Mesothelial cell of epicardium (in vitro differentiated cells): ENCODE results near the gene LRP2BP. TPM values are rescaled to one million over a fixed set of nuclear protein-coding genes. Genes with fewer than 3 reads are reported as not detected.

Source experiments
- DNase-seq, 2 experiments: peaks; one replicate each; pipeline ENCODE4 v3.0.0; 2021; ENCODE audit warnings: low spot score in 2 of 2; ENCODE audit not compliant: unreplicated experiment in 2 of 2
- H3K27ac Mint-ChIP-seq: 2 replicates; pipeline ENCODE4 v1.8.0; 2021; ENCODE audit warnings: mixed read lengths
- H3K27me3 Mint-ChIP-seq: 2 replicates; pipeline ENCODE4 v1.8.0; 2021; ENCODE audit warnings: low read depth, mixed read lengths
- H3K36me3 Mint-ChIP-seq: 2 replicates; pipeline ENCODE4 v1.8.0; 2021; ENCODE audit warnings: mixed read lengths
- H3K4me1 Mint-ChIP-seq: 2 replicates; pipeline ENCODE4 v1.8.0; 2021; ENCODE audit warnings: mixed read lengths
- H3K4me3 Mint-ChIP-seq: 2 replicates; pipeline ENCODE4 v1.8.0; 2021; ENCODE audit warnings: mild to moderate bottlenecking, moderate library complexity, mixed read lengths
- H3K9me3 Mint-ChIP-seq: 2 replicates; pipeline ENCODE4 v1.8.0; 2021; ENCODE audit warnings: mixed read lengths
- total RNA-seq: library from RNA; stranded (reverse); gene quantifications from 3 replicates; pipeline ENCODE4 v1.2.1, GENCODE V29; 2021
- TF ChIP-seq, protein P1 (sequence below): fragments of 200-600 bp; sonication (generic); IDR thresholded peaks from one replicate; pipeline ENCODE4 v1.5.0; 2021; ENCODE audit warnings: antibody characterized with exemption; ENCODE audit not compliant: unreplicated experiment

The LRP2BP gene
- total RNA-seq, result 1.4 to 1.9 TPM (median 1.6 TPM) in 3 replicates

DNA sequence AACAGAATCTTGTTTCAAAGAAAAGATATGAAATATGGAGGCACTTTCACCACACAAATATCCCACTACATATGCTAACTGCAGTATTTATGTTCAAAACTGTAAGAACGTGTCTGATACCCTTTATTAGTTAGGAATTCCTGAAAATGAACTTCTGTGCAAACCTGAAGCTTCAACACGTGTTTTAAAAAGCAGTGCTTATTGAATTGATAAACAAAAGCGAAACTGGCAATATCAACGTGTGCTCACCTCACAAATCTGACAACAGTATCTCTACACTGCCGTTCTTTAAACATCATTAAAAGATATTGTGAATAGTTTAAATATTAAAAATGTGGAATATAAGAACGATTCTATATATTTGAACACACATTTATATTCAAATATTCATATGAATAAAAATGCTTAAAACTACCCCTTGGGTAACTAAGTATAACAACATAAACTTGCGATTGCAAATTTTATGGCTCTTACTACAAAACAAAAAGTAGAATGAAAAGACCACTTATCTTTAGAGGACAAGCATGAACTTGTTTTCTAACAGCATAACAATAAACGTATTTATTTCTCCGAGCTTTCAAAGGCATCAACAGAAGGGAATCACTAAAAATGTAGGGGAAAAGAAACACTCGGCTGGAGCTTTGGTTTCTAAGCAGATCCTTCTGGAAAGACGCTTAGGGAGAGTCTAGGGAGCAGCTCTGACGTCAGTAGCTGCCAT, at the start of gene LRP2BP:
TSS of gene LRP2BP (minus strand) at position 687 of the 718 bp plus-strand sequence. CDS start 17,738 bp downstream, outside the sequence.
- peaks cover 11% of the 10 kb centered on the region for H3K36me3 Mint-ChIP-seq
- H3K9me3 Mint-ChIP-seq, result peaks cover 9% of the 10 kb centered on the region
- TF ChIP-seq, protein P1, sequence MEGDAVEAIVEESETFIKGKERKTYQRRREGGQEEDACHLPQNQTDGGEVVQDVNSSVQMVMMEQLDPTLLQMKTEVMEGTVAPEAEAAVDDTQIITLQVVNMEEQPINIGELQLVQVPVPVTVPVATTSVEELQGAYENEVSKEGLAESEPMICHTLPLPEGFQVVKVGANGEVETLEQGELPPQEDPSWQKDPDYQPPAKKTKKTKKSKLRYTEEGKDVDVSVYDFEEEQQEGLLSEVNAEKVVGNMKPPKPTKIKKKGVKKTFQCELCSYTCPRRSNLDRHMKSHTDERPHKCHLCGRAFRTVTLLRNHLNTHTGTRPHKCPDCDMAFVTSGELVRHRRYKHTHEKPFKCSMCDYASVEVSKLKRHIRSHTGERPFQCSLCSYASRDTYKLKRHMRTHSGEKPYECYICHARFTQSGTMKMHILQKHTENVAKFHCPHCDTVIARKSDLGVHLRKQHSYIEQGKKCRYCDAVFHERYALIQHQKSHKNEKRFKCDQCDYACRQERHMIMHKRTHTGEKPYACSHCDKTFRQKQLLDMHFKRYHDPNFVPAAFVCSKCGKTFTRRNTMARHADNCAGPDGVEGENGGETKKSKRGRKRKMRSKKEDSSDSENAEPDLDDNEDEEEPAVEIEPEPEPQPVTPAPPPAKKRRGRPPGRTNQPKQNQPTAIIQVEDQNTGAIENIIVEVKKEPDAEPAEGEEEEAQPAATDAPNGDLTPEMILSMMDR, result no peak
- H3K4me3 Mint-ChIP-seq, result peak within 1 kb of the TSS; percentile 81
- no peak for DNase-seq
- peak within 1 kb of the TSS; percentile 96 for H3K27ac Mint-ChIP-seq
- no peaks in the 10 kb centered on the region for H3K27me3 Mint-ChIP-seq
- H3K4me1 Mint-ChIP-seq, result peaks cover 27% of the 10 kb centered on the region

DNA sequence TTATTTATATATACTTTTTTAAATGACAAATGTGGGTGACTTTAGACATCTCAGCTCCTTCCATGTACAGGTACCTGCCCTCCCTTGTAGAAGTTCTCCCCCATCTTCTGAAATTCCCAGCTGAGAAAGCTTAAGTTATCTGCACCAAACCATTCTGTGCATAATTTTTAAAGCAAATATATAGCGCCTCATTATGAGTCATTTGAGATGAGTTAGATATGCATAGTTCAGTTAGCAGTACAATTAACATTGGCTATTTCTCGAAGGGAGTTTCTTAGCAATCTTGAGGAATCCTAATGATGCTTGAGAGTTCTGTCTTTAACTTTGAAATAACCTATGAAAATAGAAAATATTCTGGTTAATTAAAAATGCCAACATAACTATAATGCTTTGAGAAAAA, 49.5 kb upstream of the LRP2BP start:
- H3K4me3 Mint-ChIP-seq, result no peak overlapping the region
- H3K27ac Mint-ChIP-seq, result no peak overlapping the region
- TF ChIP-seq, protein P1, result no peak
- H3K27me3 Mint-ChIP-seq, result no peaks in the 10 kb centered on the region
- DNase-seq, result no peak
- no peaks in the 10 kb centered on the region for H3K4me1 Mint-ChIP-seq
- no peaks in the 10 kb centered on the region for H3K9me3 Mint-ChIP-seq
- H3K36me3 Mint-ChIP-seq, result no peaks in the 10 kb centered on the region

DNA sequence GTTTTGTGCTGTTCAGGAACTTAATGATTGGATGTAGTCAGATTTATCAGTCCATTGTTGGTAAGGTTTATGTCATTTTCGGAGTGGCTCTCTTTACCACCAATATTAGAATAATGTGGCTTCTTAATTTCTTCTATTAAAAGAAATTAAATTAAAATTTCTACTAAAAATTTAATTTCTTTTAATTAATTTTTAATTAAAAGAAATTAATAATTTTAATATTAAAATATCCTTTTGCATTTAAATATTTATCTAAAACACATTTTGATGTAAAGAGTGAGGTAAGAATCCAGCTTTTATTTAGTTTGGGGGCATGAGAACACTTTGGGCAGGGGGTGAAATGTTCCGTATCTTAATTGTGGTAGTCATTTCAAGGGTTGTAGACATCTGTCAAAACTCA, 45.8 kb upstream of the LRP2BP start:
- Mint-ChIP-seq H3K4me3 (no peak overlapping the region), H3K9me3 (no peaks in the 10 kb centered on the region), H3K36me3 (no peaks in the 10 kb centered on the region), H3K4me1 (no peaks in the 10 kb centered on the region), H3K27me3 (no peaks in the 10 kb centered on the region), H3K27ac (no peak overlapping the region)
- no peak for DNase-seq
- TF ChIP-seq, protein P1, result no peak

DNA sequence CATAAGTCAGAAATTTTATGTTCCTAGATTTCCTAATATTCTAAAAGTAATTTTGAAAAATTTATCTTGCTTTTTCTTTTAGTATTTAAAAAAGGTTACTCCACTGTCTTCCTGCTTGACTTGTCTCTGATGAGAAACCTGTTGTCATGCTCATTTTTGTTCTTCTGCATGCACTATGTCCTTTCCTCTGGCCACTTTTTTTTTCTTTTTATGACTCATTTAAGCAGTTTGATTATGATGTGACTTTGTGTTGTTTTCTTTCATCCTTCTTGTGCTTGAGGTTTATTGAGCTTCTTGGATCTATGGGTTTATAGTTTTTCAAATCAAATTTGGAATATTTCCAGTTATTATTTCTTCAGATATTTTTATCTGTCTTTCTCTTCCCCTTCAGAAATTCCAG, 42.1 kb upstream of the LRP2BP start:
- no peak overlapping the region for H3K27ac Mint-ChIP-seq
- H3K9me3 Mint-ChIP-seq, result no peaks in the 10 kb centered on the region
- H3K36me3 Mint-ChIP-seq, result no peaks in the 10 kb centered on the region
- no peaks in the 10 kb centered on the region for H3K27me3 Mint-ChIP-seq
- TF ChIP-seq, protein P1, result no peak
- H3K4me3 Mint-ChIP-seq, result no peak overlapping the region
- no peak for DNase-seq
- no peaks in the 10 kb centered on the region for H3K4me1 Mint-ChIP-seq

DNA sequence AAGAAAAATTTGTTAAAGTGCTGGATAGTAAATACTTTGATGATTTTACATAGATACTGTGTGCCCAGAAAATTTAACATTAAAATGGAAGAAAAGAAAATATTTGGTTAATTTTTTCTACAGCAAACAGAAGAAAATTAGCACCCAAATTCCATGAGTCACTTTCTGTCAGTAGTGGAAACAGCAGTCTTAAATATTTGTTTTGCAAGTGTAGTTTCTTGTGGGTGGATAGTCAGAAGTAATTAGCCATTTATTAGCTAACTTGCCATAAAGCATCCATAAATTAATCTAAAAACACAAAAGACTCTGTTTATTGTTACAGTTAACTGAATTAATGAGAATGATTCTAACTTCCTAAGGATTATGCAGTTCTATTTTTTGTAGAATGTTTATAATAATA, 39.7 kb upstream of the LRP2BP start:
- no peak for DNase-seq
- Mint-ChIP-seq H3K9me3 (no peaks in the 10 kb centered on the region), H3K27ac (no peak overlapping the region), H3K4me1 (no peaks in the 10 kb centered on the region), H3K36me3 (no peaks in the 10 kb centered on the region), H3K4me3 (no peak overlapping the region), H3K27me3 (no peaks in the 10 kb centered on the region)
- TF ChIP-seq, protein P1, result no peak

DNA sequence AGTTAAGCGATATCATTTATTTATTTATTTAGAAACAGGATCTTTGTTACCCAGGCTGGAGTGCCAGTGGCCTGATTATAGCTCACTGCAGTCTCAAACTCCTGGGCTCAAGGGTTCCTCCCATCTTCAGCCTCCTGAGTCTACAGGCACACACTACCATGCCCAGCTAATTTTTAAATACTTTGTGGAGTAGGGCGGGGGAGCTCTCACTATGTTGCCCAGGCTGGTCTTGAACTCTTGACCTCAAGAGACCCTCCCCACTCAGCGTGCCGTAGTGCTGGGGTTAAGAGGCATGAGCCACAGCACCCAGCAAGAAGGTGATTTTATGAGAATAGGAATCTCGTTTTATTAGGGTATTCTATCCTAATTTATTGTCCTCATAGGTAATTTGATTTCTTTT, 33.9 kb upstream of the LRP2BP start:
- H3K27me3 Mint-ChIP-seq, result no peaks in the 10 kb centered on the region
- H3K4me1 Mint-ChIP-seq, result peaks cover 6% of the 10 kb centered on the region
- no peak for DNase-seq
- no peak overlapping the region for H3K4me3 Mint-ChIP-seq
- H3K27ac Mint-ChIP-seq, result no peak overlapping the region
- H3K36me3 Mint-ChIP-seq, result no peaks in the 10 kb centered on the region
- no peaks in the 10 kb centered on the region for H3K9me3 Mint-ChIP-seq
- TF ChIP-seq, protein P1, result no peak
